NOMO-1 treated with dmso at 0.1 percent for 144 hours (cell line): ENCODE data around the gene EEF1AKMT2.
"Not testable (repeated sequence)": the region's sequence is repeated elsewhere in the genome, so short reads cannot be mapped to it uniquely, and the experiment has no call there.

Source experiments
- DNase-seq: peaks from one replicate; lab custom pipeline; 2025; ENCODE audit not compliant: unreplicated experiment; lab: John Stamatoyannopoulos, UW

The EEF1AKMT2 gene

GRCh38 chr10:124756156-124756903 lies 35.4 kb downstream of the EEF1AKMT2 start:
- no peak for DNase-seq

DNA sequence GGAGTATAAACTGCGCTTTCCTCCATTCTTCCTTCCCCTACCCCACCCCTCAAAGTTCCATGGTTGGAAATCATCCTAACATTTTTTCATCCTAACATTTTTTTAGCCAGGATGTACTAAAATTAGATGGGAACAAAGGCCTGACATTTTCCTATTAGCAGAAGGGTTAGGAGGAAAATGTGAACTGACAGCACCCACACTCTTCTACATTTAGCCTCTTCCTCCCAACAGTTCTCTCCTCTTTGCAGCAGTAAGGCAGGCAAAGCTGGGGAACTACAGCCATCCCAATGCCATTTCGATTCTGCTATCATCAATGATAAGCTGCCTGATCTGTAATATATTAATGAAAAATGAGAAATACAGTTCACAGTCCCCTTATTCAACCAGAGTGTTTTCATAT lies 36.1 kb downstream of the EEF1AKMT2 start:
- no peak for DNase-seq

DNA sequence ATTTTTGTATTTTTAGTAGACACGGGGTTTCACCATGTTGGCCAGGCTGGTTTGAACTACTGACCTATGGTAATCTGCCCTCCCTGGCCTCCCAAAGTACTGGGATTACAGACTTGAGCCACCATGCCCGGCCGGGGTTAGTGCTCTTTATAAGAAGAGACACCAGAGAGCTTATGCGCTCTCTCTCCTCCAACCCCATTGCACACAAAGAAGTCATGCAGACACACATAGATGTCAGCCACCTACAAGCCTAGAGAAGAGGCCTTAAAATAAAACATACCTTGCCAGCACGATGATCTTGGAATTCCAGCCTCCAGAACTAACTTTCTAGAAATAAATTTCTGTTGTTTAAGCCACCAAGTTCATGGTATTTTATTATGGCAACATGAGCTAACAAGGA lies 37.5 kb downstream of the EEF1AKMT2 start:
- no peak for DNase-seq

GRCh38 chr10:124748953-124749645 lies 42.6 kb downstream of the EEF1AKMT2 start:
- DNase-seq = no peak

GRCh38 chr10:124748166-124748565 lies 43.5 kb downstream of the EEF1AKMT2 start:
- DNase-seq = no peak

GRCh38 chr10:124747745-124748144 lies 43.9 kb downstream of the EEF1AKMT2 start:
- no peak for DNase-seq

GRCh38 chr10:124746992-124747391 lies 44.7 kb downstream of the EEF1AKMT2 start:
- DNase-seq = no peak

DNA sequence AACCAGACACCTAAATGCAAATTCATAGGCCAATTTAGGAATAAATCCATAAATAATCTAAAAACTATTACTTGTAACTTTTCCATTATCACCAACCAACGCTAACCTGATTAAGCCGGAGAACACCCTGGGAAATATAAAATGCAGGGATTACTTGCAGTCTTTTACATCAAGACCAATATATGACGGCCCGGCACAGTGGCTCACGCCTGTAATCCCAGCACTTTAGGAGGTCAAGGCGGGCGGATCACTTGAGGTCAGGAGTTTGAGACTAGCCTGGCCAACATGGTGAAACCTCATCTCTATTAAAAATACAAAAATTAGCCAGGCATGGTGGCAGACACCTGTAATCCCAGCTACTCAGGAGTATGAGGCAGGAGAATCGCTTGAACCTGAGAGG lies 45.2 kb downstream of the EEF1AKMT2 start:
- DNase-seq = not testable (repeated sequence)

DNA sequence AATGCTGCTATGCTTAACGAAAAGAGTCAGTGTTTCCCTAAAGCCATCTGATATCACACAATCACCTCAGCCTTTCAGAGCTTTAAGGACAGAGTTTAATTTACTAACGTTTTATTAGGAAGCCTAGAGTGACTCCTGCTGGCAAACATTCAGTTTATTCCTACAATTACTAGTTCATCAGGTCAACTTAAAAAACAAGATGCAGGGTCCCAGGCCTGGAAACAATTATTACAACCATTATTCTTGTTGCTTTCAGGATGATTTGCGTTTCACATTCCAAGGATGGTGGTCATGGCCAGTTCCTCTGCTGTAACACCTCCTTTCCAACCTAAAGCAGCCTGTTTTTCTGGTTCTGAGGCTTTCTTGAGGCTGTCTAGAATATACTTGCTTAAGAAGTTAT lies 46.0 kb downstream of the EEF1AKMT2 start:
- peak; percentile 15 for DNase-seq

DNA sequence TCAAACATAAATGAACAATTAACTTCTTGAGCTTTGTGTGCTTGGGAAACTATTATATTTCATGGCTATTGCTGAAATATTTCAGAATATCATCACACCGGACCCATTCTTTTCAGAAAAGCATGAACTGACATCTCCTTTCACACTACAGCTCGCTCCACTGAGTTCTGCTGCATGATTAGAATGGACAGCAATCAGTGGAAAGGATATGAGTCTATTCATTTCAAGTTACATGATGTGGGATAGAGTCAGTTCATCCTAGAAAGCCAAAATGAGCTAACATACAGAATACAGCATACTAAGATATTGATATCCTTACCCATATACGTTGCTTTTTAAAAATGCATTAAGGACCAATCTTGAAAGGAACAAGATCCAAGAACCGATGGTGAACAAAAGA lies 46.4 kb downstream of the EEF1AKMT2 start:
- no peak for DNase-seq

- DNase-seq = peak; percentile 64
These were observed 47.3 kb downstream of the EEF1AKMT2 start, which contains the start of gene FAM53B for GRCh38 chr10:124744102-124745050. Gene FAM53B (minus strand): TSS chr10:124744378. CDS start chr10:124706713, 37,665 bp downstream.

DNA sequence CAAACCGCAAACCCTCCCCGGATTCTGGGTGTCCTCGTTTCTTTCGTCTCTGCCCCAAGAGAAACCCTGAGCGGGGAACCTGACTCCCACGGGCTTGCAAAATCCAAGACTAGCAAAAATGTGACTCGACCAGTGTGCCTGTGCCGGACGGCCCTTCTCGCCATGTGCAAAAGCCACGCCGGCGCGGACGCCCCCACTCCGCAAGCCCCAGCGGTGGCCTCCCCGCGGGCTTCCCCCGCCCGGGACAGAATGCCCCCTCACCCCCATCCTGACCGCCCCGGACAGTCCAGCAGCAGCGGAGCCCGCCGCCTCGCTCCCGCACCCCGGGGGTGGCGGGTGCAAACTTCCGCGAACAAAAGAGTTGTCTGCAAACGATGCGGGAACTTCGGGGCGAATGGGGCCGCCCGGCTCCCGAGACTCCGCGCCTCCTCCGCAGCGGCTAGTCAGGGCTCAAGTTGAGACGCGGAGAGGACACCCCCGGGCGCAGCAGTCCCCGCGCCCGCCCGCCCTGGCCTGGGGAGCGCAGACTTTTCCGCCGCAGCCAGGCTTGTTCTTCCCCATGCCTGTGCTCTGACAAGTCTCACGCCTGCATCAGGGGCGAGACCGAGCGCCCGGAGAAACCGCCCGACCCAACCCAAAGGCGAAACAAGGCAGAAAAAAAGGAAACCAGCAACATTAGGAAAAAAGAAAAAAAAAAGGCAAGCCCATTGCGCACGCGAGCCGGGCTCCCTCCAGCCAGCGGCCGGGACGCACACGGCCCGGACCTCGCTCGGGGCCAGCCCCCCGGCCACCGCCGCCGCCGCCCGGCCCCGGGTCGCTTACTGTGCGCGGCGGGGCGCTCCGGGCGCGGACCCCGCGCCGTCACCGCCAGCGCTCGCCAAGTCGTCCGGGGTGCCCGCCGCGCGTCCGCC lies 48.2 kb downstream of the EEF1AKMT2 start:
- no peak for DNase-seq

- DNase-seq = no peak
These were observed 49.1 kb downstream of the EEF1AKMT2 start for GRCh38 chr10:124742413-124743190.

GRCh38 chr10:124741922-124742412 lies 49.7 kb downstream of the EEF1AKMT2 start:
- no peak for DNase-seq

DNA sequence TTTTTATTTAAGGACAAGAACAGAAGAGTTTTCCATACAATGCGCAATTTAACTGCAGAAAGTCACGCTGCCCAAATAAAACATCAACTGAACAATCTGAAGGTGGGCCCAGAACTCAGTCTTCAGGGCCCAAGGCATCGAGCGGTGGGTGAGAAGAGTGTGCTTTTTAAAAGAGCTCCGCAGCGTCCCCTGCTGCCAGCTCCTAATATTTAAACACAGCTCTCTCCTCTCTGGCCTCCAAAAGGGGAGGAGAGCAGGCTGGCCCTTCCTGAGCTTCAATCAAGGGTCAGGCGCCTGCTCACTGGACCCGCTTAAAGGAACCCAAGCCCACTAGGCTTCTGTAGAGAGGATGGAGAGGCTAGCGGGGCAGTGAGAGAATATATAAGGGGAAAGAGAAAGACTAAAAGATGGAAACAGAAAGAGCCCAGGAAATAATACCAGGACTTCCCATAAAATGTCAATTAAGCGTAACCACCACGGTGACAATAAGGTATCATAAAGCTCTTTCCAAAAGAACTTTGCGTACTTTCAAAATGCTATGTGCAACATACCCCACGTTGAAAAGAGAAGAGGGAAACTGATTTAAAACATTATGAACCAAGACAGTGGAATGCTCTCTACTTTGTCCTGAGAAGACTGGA lies 50.3 kb downstream of the EEF1AKMT2 start:
- peak; percentile 81 for DNase-seq

- DNase-seq = peak; percentile 51
These were observed 51.1 kb downstream of the EEF1AKMT2 start for GRCh38 chr10:124740369-124741280.

DNA sequence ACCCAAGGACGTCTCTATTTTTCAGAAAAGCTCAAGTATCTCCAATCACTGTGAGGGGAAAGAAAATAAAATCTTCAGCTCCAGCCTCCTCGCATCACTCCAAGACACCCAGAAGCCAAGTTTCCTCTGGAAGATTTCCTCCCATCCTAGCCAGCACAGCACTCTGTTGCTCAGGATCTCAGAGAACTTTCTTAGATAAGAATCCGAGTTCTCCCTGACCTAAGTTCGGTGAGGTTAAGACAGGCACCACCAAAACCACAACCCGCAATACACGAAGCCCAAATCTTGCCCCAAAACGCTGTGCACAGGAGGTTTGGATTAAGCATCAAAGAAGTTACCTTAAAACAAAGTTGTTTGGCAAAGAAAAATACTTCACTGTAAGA lies 51.7 kb downstream of the EEF1AKMT2 start:
- DNase-seq = no peak
